H1 (cell line): Measurements from ENCODE around the gene ERGIC3. TPM values are rescaled to one million over a fixed set of nuclear protein-coding genes. Genes with fewer than 3 reads are reported as not detected.
A peak's percentile ranks its signal among the peaks of the same experiment; 100 is the strongest.

Experiments
- CREB1 ChIP-seq: IDR thresholded peaks from 2 replicates; pipeline ENCODE4 v1.6.1; 2012; ENCODE audit warnings: inconsistent platforms
- TBP ChIP-seq: IDR thresholded peaks from 2 replicates; pipeline ENCODE4 v1.6.1; 2011; ENCODE audit warnings: low read depth, low read length, improper control_type of control experiment
- TCF12 ChIP-seq: IDR thresholded peaks from 2 replicates; pipeline ENCODE4 v1.6.1; 2011; ENCODE audit warnings: low read depth, mild to moderate bottlenecking, low read length
- polyA plus RNA-seq, 7 experiments: library from polyadenylated mRNA; depleted of rRNA in 3 of 7; stranded (reverse) in 5 of 7; unstranded in 2 of 7; fragments of >200 nt in 5 of 7; fragments of 200-250 nt in 2 of 7; gene quantifications; 1 replicate in 5 of 7; 2 replicates in 1 of 7; 4 replicates in 1 of 7; pipeline versions ENCODE4 v1.2.1 to v1.2.3, GENCODE V29; 2011 to 2013; ENCODE audit warnings: missing spikeins in 2 of 7, mixed read lengths in 2 of 7
- total RNA-seq: library from RNA; stranded (reverse); fragmentation: NEBNext Ultra II Directional; extraction: Animal tissue kit (Norgen Biotek cat#: 25700); gene quantifications from 2 replicates; pipeline ENCODE4 v1.2.1, GENCODE V29; 2021

Gene ERGIC3
- total and polyA plus RNA-seq, 2 of the 8 experiments (the other 6 are each of a cell fraction or from before 2014, with no cell fraction given), result 178 to 341 TPM

DNA sequence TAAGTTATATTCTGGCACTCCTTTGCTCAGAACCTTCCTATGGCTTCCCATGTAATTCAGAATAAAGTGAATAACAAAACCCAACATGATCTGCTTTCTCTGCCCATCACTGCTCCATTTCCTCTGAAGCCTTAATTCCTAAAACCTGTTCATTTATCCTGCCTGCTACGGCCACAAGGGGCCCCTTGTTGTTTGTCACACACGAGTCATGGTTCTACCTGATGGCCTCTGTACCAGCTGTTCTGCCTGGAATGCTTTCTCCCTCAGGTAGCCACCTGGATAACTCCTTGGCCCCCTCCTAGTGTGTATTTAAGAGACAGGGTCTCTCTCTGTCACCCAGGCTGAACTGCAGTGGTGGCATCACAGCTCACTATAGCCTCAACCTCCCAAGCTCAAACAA, 26.8 kb downstream of the ERGIC3 start (continued):
- no peak for TF ChIP-seq TBP
- 0 out of 2 replicates have a peak, but pooled peaks have one; percentile 53 for TF ChIP-seq TCF12
- peak; percentile 40; the same call in 1 of the 2 replicates for TF ChIP-seq CREB1
